SK-MEL-5 (cell line): ENCODE data around the gene NARS2. TPM values are rescaled to one million over a fixed set of nuclear protein-coding genes. Genes with fewer than 3 reads are reported as not detected.
"Not testable (repeated sequence)": the region's sequence is repeated elsewhere in the genome, so short reads cannot be mapped to it uniquely, and the experiment has no call there.

ENCODE experiments used
- DNase-seq: peaks from one replicate; pipeline ENCODE4 v3.0.0-alpha.2; 2016; ENCODE audit warnings: low read depth, low spot score
- in situ Hi-C: cut with HindIII; loops from 2 replicates; pipeline ENCODE4 v1.10.0; 2016; ENCODE audit warnings: low sequenced_read_pairs, high pct_unique_total_duplicates, low pct_unique_long_range_greater_than_20kb
- total RNA-seq: library from RNA; depleted of rRNA; stranded (reverse); fragments of >200 nt; shearing (Covaris generic); gene quantifications from 2 replicates; pipeline ENCODE4 v1.2.3, GENCODE V29; 2014

The NARS2 gene
- total RNA-seq, 1 experiment from 2014 or later, result 93.1 TPM

GRCh38 chr11:78520230-78520629 lies 54.4 kb downstream of the NARS2 start:
- in situ Hi-C loops, result no loop called here
- DNase-seq, result no peak

- DNase-seq, result no peak
- in situ Hi-C loops, result no loop called here
Measured at GRCh38 chr11:78516281-78516680, 58.4 kb downstream of the NARS2 start.

DNA sequence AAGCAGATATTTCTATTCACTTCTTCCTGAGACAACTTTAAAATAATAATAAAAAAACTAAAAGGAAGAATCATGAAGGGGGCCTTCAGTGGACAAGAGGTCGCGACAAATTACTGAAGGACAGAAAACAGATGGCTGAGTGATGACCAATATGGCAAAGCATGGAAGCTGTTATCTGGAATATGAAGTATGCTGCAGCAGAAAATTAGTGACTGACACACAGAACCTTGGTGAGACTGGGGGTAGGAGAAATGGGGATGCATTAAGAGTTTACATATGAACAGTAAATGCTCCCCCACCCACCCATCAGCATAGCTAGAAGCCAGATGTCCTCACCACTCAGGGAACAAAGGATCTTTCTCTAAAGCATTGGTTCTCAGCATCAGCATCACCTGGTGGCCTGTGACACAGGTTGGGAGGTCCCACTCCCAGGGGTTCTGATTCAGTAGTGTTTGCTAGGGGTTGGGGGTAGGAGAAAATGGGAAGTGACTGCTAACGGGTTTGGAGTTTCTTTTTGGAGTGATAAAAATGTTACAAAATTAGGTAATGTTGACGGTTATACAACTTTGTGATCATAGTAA lies 59.7 kb downstream of the NARS2 start:
- in situ Hi-C loops, result no loop called here
- DNase-seq, result no peak

DNA sequence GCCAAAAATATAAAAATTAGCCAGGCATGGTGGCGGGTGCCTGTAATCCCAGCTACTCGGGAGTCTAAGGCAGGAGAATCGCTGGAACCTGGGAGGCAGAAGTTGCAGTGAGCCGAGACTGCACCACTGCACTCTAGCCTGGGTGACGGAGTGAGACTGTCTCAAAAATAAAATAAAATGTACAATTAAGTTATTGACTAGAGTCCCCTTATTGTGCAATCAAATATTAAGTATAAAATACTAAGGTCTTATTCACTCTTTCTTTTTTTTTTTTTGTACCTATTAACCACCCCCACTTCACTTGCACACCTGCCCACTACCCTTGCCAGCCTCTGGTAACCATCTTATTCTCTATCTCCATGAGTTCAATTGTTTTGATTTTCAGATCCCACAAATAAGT lies 61.6 kb downstream of the NARS2 start:
- DNase-seq, in situ Hi-C loops: not testable (repeated sequence)

DNA sequence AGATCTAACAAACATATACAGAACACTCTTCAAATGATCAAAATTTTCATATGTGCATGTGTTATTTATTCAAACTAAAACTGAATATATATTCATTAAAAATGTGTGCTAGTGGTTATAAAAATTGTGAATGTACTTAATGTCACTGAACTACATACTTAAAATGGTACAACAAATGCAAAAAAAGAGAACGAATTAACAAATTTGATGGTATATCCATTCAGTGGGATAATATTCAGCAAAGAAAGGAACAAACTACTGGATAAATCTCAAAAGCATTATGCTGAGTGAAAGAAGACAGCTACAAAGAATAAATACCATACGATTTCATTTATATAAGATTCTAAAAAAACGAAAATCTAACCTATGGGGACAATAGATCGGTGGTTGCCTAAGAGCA lies 64.1 kb downstream of the NARS2 start:
- no peak for DNase-seq
- in situ Hi-C loops, result no loop called here

DNA sequence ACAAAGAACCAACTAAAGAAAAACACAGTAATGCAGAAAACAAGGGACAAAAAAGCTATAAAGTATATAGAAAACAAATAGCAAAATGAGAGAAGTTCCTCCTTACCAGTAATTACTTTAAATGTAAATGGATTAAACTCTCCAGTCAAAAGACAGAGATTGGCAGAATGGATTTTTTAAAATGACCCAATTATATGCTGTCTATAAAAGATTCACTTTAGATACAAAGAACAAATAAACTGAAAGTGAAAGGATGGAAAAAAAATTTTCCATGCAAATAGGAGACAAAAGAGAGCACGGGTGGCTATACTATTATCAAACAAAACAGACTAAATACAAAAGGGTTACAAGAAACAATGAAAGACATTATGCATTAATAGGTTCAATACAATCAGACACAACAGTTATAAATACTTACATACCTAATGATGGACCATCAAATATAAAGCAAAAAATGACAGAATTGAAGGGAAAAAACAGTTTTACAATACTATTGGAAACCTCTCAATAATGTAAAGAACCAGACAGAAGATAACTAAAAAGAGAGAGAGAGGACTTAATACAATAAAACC lies 64.6 kb downstream of the NARS2 start:
- in situ Hi-C loops, result no loop called here
- DNase-seq, result no peak

- in situ Hi-C loops, result no loop called here
- DNase-seq, result no peak
Measured at GRCh38 chr11:78504708-78505107, 70.0 kb downstream of the NARS2 start.

- DNase-seq, result no peak
- in situ Hi-C loops, result no loop called here
Measured at GRCh38 chr11:78504181-78504580, 70.5 kb downstream of the NARS2 start.

- in situ Hi-C loops, result no loop called here
- no peak for DNase-seq
Measured at GRCh38 chr11:78499971-78500370, 74.7 kb downstream of the NARS2 start.

DNA sequence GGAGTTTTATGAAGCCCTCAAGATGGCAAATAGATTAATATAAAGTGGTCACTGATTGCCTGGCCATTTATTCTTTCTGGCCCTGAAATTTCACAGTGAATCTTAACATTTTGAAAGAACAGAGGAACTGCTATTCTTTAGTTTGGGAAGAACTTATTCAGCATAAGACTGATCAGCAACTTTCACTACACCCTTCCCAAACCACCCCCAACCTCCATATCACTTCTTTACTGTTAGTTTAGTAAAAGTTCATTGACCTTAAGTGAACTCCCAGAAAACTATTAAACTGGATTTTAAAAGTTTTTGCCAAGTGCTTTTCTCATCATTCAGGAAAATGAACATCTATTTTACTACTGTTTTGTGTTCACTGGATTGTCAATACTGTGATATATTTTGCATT lies 77.4 kb downstream of the NARS2 start:
- in situ Hi-C loops, result no loop called here
- no peak for DNase-seq

GRCh38 chr11:78493413-78493975 lies 81.2 kb downstream of the NARS2 start:
- in situ Hi-C loops, result no loop called here
- DNase-seq, result no peak

GRCh38 chr11:78492973-78493372 lies 81.7 kb downstream of the NARS2 start:
- no peak for DNase-seq
- in situ Hi-C loops, result no loop called here

DNA sequence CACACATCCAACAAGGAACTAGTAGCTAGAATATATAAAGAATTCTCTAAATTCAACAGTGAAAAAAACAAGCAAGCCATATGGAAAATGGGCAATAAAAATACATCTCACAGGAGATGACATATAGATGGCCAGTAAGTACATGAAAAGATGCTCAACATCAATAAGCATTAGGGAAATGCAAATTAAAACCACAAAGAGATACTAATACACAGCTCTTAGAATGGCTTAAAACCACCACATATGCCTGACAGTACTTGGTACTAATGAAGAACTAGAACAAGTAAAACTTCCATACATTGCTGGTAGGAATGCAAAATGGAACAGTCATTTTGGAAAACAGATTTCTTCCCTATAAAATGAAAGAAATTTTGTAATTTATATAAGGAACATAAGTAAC lies 85.5 kb downstream of the NARS2 start:
- DNase-seq, result no peak

DNA sequence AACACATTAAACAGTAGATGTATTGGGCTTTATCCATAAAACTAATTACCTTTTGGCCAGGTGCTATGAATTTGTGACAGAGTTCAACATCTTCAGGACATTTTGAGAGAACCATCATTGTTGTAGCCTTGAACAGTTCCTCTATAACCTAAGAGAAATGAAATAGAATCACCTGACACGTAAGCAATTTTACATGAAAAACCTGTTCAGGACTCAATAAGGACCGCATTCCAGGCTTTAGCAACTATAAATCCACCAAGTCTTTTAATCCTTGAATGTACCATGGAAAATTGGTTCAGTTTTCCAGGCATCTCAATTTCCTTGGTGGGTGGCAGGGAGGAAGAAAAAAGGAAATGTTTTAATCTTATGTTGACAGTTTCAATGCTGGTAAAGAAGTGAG lies 96.1 kb downstream of the NARS2 start:
- no peak for DNase-seq
- in situ Hi-C loops, result no loop called here

More for the DNA sequence above, 85.5 kb downstream of the NARS2 start:
- in situ Hi-C loops, result no loop called here

DNA sequence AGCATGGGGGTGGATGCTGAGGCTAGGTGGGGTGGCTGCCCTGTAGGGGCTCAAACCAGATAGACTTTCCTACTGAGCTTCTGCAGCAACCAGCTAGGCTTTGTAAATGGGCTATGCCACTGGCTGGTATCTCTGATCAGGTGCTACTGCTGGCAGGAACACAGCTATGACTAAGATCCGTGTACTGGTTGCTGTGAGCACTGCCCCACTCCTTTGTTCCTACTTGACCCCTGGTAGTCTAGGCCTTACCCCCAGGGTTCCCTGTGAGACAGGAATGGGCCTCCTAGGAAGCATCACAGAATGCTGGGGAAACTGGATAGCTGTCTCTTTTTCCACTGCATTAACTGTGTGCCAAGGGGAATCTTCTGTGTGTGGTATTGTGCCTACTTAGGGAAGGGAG lies 98.6 kb downstream of the NARS2 start:
- peak; percentile 31 for DNase-seq

DNA sequence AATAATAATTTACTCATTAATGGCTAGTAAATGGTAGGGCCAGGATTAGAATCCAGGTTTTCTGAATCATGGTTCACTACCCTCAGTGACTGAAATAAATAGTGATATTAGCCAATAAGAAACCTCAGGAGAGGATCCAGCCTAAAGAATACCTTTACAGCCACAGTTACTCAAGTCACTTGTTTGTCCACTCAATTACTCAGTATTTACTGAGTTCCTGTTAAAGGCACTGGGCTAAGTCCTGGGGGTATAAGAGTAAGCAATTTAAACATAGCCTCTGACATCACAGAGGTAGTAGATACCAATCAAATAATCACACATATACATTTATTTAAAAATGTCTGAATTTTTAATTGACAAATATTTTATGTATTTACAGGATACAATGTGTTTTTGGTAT lies 100.2 kb downstream of the NARS2 start:
- in situ Hi-C loops, result no loop called here
- DNase-seq, result no peak

More for the DNA sequence above, 98.6 kb downstream of the NARS2 start:
- in situ Hi-C loops, result no loop called here

- no peak for DNase-seq
- in situ Hi-C loops, result no loop called here
Measured at GRCh38 chr11:78472905-78473304, 101.8 kb downstream of the NARS2 start.

GRCh38 chr11:78472382-78472781 lies 102.3 kb downstream of the NARS2 start:
- no peak for DNase-seq
- in situ Hi-C loops, result no loop called here

GRCh38 chr11:78470861-78471442 lies 103.7 kb downstream of the NARS2 start:
- in situ Hi-C loops, result no loop called here
- DNase-seq, result no peak
